GM18873 (cell line): ENCODE data around the gene SFRP5.

ENCODE experiments used
- ATAC-seq: cut with Tn5 transposase; IDR thresholded peaks from one replicate; pipeline ENCODE4 v1.9.1; 2021; ENCODE audit warnings: mild to moderate bottlenecking, moderate library complexity, moderate number of reproducible peaks; ENCODE audit not compliant: unreplicated experiment, low FRiP score

Gene SFRP5

DNA sequence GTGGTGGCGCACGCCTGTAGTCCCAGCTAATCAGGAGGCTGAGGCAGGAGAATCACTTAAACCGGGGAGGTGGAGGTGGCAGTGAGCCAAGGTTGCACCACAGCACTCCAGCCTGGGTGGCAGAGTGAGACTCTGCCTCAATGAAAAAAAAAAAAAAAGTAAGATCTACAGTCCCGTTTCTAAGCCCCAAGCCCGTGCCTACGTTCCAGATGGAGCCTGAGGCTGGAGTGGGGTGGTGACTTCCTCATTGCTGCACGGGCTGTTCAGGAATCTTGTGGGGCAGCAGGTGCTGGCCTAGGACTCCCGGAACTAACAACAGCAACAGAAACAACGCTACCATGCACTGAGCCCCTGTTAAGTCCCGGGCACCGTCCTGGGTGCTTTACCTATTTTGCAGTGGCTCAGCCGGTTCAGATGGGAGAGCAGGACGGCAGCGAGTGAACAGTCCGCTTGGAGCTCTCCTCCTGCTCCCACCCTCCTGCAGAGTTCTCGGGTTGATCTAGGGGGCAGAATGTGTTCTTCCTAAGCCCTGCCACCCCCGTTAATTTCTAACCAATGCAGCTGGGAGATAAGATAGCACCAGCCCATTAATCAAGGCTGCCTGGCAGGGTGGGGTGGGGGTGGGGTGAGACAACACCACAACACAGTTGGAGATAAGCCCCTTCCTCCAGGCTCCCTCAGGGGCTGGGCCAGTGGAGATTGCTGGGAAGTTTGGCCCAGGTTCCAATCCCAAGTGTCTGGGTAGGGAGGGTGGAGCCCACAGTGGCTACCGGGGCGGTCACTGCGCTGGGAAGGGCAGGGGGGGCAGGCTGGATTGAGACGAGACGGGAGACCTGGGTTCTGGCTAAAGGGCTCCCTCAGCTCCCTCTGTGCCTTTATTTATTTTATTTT, 17.0 kb upstream of the SFRP5 start:
- ATAC-seq = no peak

DNA sequence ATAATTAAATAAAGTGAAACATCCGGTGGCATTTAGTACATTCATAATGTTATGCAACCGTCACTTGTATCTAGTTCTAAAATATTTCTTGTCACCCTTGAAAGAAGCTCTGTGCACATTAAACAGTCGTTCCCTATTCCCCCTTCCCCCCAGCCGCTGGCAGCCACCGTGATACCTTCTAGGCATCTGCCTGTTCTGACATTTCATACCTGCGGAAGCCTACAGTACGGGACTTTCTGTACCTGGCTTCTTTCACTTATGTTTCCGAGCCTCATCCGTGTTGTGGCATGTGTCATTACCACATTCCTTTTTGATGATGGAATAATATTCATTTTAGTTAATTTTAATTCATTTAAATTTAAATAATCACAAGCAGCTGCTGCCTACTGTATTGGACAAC, 13.9 kb upstream of the SFRP5 start:
- ATAC-seq = no peak

DNA sequence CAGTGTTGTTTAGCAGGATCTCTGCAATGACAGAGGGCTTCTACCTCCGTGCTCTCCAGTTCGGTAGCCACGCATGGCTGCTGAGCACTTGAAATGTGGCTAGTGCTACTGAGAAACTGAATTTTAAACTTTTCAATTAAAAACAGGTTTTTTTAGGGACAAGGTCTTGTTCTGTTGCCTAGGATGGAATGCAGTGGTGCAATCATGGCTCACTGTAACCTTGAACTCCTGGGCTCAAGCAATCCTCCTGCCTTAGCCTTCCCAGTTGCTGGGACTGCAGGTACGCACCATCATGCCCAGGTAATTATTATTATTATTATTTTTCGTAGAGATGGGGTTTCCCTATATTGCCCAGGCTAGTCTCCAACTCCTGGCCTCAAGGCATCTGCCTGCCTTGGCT, 13.4 kb upstream of the SFRP5 start:
- no peak for ATAC-seq

DNA sequence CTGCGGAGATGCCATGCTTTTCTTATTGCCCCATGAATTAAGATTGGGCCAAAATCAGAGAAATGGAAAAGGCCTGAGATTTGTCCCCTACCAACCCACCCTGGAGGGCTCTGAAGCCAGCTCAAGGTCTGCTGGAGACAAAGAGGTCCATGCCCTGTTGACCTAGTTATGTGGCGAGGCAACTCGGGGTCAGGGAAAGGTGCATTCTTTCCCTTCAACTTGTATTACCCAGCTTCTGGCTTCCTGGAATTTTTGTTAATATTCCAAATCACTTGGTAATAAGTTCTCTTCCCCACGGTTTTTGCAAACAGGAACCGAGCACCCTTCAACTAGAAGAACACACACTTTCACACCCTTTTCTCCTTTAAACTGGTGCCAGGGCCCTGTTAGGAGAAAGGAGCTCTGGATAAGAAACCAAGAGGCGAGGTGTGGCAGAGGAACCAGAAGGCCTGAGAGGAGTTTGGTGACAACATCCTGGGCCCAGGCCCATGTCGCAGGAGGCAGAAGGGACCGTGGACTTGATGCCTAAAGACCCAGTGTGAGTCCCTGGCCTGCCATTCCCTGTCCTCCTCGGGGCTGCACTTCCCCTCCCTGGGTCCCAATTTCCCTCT, 12.5 kb upstream of the SFRP5 start:
- ATAC-seq = no peak

DNA sequence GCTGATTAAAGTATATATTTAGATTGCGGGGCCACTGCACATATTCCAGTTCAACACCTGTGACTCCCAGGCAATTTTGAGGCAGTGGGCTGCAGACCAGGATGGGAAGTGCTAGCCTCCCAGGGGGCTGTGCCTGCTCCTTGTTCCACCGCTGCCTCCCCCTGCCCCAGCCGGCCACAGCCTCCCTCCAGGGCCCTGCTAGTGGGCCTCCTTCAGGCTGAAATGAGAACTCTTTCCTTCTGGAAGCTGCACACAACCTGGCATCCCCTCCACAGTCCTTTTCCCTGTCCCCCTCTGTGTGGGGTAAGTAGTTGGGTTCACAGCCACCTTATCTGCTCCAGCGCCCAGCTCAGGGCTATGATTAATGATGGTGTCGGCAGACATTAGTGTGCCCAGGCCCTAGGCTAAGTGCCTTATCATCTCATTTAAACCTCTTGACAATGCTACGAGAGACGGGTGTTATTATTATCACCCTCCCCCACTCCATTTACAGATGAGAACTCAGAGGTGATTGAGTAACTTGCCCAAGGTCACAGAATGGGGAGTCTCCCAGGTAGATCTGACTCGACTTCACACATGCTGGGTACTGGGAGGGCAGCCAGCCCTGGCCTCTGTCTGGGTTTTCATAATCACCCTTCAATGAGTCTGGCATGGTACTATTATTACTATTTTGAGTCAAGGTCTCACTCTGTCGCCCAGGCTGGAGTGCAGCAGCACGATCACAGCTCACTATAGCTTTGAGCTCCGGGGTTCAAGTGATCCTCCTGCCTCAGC, 10.8 kb upstream of the SFRP5 start:
- no peak for ATAC-seq

DNA sequence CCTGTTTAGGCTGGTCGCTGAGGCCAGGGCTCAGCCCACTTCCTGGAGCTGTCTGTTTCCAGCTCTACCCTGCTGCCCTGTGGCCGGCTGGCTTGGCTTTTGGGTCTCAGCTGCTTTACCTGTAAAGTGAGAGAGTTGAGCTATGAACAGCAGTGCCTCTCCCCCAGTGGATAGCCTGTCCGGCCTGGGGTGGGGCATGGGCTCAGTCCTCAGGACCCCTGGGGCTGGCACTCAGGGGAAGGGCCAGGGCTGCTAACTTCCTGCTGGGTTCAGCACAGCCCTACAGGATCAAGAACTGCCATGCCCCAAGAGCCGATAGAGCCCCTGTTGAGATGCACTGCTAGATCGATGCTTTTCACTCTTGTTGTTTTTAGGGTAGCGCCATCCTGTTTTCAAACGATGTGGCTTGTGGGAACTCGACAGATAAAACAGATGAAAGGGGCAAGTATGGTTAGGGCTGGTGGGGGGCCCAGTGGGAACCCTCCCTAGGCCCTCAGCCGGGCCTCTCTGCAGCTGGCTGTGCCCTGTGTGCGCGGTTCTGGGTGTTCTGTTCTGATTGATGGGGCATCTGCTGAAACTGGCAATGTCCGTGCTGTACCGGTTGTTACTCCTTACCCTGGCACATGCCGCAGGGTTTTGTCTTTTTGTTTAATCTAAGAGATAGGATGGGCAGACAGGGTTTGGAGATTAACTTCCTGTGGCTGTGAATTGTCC, 10.0 kb upstream of the SFRP5 start:
- no peak for ATAC-seq

DNA sequence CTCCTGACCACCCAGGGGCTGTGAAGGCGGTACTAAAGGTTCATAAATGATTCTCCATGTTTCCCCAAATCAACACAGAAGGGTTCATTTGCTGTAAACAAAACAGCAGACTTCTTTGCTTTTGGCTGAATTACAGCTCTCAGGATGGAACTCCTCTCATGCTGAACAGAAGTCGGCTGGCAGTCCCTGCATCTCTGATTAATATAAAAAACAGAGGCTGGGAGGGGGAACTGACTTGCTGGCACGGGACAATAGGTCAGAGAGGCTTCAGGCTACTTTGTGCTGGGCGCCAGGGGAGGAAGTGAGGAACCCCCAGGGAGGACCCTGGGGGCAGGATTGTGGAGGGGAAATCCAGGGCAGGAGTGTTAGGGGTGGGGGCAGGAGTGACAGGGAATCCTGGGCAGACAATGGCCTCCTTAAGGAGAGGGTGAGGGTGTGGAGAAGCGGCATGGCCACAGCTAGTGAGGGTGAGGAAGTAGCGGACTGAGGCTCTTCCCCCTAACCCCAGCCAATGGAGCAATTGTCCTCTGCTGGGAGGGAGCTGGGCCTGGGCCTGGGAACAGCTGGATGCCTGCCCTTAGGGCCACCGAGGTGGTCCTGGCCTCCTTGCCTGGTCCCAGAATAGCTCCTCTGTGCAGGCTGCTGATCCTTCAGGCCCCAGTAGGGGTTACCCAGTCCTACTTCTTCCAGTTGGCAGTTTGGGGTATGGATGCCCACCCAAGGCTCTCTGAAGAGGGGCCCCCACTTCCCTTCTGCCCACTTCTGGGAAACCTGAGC, 9.2 kb upstream of the SFRP5 start:
- no peak for ATAC-seq

DNA sequence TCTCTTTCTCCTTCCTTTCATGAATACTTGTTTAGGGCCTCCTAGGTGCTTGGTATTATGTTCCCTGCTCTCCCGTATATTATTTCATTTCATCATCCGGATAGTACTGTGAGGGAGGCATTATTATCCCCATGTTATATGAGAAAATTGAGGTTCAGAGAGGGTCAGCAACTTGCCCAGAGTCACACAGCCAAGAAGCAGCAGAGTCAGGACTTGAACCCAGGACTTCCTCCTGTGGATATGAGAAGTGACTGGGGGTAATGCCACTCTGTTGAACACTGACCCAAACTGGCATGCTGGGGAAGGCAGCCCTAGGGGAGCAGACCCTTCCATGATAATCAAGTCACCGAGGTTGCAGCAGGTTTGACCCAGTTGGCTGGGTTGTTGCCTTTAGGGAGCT, 8.2 kb upstream of the SFRP5 start:
- no peak for ATAC-seq

DNA sequence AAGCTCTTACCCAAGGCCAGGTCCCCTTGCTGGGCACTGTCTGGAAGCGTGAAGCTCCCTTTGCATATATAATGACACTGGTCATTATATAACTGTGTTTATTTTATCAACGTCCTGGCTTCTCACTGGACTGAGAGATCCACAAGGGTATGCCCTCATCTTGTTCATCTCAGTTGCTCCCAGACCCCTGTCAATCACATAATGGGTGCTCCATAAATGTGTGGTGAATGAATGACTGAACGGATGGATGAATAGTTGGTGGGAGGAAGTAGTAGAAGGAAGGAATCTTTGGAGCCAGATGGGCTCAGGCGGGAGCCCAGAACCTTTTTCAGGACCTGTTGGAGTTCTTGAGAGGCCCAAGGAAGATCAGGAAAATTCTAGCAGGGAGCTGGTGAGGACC, 7.7 kb upstream of the SFRP5 start:
- no peak for ATAC-seq

DNA sequence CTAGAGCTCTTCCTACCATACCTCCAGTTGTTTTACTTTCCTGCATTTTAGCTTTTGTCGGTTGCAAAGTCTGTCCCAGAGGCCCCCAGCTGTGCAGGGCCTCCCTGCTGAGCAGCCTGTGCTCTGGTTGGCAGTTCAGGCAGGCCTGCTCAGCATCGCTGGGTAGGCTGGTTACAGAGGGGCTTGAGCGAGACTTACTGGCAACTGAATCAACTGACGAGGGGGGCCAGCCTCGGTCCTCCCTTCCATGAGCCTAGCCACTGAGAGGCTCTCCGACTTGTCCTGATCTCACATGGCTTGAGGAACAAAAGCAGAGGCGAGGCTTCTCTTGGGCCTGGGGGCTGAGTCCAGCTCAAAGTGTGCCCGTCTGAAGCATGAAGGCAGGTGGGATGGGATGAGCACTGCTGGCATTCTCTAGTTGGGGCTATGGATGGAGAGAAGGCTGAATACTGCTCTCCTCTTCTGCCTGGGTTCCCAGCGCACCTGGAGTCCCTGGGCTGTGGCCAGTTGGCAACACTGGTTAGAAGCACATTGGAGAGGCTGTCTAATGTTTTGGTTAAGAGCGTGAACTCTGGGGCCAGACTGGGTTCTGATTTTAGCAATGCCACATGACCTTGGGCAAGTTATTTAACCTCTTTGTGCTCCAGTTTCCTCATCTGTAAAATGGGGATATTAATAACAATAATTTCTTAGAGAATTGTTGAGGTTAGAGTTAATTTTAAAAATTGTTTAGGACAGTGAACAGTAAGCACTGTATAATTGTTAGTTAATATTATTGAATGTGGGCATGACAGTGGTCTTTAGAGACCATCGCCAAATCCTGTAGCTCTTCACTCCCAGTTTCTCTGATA, 6.9 kb upstream of the SFRP5 start:
- ATAC-seq = no peak

DNA sequence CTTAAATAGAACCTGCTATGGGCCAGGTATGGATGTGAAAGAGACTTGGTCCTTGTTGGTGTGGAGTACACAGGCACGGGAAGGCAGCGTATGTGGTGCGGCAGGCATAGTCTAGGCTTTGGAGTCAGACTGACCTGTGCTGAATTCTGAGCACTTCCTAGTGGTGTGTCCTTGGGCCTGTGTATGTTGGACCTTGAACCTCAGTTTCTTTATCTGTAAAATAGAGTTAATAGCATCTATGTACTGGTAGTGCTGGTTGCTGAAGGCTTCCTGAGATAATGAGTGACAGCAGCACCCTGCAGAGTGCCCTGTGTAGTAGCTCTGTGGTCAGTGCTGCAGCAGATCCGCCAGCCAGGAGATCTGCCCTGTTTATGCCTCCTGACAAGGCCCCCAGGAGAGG, 5.3 kb upstream of the SFRP5 start:
- ATAC-seq = no peak

DNA sequence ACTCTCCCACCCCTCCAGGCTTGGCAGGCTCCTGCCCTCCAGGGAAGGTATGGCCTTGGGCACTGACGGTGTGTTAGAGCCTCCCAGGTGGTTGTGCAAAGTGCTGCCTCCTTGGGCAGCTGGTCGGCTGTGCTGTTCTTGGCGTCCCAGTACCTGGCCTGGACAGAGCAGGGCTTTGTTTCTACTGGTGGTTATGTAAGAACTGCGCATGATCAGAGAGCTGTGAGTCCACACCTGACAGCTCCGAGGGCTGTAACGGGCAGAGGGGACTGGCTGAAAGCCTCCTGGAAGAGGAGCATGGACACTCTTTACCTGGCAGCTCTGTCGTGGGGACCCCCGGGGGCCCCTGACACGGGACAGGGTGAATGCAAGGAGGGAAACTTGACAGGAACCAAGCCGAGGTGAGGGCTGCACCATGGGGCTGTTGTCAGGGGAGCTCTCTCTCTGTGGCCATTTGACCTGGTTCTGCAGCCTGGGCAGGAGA, 3.1 kb upstream of the SFRP5 start:
- no peak for ATAC-seq

DNA sequence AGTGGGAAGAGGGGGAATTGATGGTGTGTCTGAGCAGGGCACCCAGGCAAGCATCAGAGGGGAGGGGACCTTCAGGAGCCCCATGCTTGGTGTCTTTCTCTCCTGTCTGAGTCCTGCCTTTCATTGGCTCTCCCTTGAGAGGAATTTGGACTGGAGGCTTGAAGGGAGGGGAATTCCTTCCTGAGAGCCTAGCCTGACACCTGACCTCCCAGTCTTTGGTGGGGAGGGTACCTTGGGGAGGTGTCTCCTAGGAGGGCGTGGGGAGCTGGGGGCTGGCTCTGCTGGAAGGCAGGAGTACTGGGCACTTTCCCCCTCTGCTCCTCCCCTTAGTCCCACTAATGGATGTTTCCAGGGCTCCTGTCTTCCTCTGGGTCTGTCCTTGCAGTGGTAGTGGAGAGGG, 1.3 kb upstream of the SFRP5 start:
- no peak for ATAC-seq

DNA sequence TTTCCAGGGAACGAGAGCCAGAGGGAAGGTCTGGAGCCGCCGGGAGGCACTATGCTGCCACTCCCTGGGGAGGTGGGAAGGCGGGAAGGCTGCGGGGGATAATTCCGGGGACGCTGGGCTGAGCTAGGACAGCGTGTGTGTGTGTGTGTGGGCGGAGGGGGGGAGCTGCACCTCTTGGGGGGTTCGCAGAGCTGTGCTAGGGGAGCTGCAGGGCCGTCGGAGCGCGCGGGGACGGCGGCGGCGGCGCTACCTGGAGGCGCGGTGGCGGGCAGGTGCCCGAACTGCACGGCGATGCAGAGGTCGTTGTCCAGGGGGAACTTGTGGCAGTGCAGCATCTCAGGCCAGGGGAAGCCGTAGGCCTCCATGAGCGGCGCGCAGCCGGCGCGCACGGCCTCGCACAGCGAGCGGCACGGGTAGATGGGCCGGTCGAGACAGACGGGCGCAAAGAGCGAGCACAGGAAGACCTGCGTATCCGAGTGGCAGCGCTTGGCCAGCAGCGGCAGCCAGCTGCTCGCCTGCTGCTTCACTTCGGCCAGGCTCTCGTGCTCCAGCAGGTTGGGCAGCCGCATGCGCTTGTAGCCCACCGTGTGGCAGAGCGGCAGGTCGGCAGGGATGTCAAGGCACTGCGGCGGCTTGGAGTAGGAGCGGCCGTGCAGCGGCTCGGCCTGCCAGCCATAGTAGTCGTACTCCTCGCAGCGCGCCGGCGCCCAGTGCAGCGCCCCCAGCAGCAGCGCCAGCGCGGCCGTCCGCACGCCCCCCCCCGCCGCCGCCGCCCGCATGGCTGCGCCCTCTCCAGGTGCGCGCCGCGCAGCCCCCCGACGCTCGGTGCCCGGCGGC, 526 bp downstream of the SFRP5 start:
- no peak for ATAC-seq

DNA sequence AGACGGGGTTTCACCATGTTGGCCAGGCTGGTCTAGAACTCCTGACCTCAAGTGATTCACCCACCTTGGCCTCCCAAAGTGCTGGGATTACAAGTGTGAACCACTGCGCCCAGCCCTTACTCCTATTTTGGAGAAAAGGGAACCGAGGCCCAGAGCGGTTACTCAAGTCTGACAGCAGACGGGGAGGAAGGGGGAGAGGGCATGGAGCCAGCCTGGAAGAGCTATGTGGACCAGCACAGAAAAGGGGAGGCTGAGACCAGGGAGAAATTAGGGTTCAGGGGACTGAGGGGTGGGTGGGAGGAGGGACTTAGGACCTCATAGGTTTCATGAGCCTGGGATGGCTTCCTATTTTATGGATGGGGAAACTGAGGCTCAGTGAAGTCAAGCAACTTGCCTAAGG, 1.5 kb downstream of the SFRP5 start:
- ATAC-seq = no peak

DNA sequence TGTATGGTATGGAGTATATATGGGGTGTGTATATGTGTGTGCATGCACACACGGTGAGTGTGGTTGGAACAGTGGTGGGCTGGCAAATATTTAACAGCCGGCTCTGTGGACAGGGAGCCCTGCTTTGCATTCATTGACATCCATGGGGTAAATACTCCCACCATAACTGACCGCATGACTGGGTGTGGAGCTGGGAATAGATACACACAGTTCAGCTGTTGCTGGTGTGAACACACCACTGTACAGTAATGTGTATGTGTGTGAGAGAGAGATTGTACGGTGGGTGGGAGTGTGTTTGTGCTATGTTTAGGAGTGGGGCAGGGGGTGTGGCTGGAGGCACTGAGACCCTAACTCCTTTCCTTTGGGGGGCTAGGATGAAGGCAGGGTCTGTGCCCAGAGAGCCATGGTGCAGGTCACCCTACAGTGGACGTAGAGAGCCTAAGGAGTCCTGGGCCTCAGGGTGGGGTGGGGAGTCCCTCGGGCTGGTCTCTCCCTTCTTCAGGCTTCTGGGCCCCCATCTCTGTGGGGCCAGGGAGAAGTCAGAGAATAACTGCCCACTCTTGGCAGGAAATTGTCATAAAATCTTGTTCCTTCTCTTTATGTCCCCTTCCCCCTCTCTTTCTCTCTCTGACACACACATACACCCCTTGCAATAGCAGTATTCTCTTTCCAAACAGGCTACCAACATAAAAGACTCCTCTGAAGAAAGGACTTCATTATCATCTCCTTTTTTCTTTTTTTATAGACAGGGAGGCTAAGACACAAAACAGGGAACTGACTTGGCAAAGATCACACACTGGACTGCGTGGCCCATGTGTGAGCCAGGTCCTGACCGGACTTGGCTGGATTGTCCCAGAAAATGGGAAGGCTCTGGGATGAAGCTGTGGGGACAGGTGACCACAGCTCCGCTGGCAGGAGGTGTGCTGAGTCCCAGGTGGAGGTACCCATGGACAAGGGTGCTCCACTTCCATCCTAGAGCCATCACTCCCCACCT, 3.2 kb downstream of the SFRP5 start:
- no peak for ATAC-seq
